OCI-LY3 (cell line): ENCODE results near the gene C3orf38.
A peak's percentile ranks its signal among the peaks of the same experiment; 100 is the strongest.

Source experiments
- H2AFZ ChIP-seq: fragments of 200-600, 300-600 bp; shearing (Covaris generic); 2 replicates; pipeline ENCODE4 v1.6.0; 2014; ENCODE audit warnings: antibody characterized with exemption, low read depth, low read length
- H3K27ac ChIP-seq: fragments of 200-600, 300-600 bp; sonication (generic); 2 replicates; pipeline ENCODE4 v1.5.1; 2014; ENCODE audit warnings: mild to moderate bottlenecking, low read length, moderate library complexity, mixed read lengths
- H3K27me3 ChIP-seq: fragments of 200-600, 300-600 bp; sonication (generic); 2 replicates; pipeline ENCODE4 v1.6.1; 2014; ENCODE audit warnings: low read depth, low read length, mixed read lengths
- H3K36me3 ChIP-seq: fragments of 200-600, 300-600 bp; sonication (generic); replicated peaks from 2 replicates; pipeline ENCODE3; 2014; ENCODE audit warnings: low read depth, low read length, mixed read lengths
- H3K4me1 ChIP-seq: fragments of 300-600, 200-600 bp; sonication (generic); 2 replicates; pipeline ENCODE4 v1.6.1; 2014; ENCODE audit warnings: low read length, mixed read lengths
- H3K4me2 ChIP-seq: fragments of 200-600, 300-600 bp; sonication (generic); 2 replicates; pipeline ENCODE4 v1.6.1; 2014; ENCODE audit warnings: low read length, mixed read lengths
- H3K4me3 ChIP-seq: fragments of 300-600, 200-600 bp; sonication (generic); 2 replicates; pipeline ENCODE4 v1.5.1; 2014; ENCODE audit warnings: antibody characterized with exemption, mild to moderate bottlenecking, low read length, moderate library complexity
- H3K79me2 ChIP-seq: fragments of 300-600, 200-600 bp; shearing (Covaris generic); 2 replicates; pipeline ENCODE4 v1.6.1; 2014; ENCODE audit warnings: mild to moderate bottlenecking, low read length, mixed read lengths
- H3K9ac ChIP-seq: fragments of 300-600, 200-600 bp; shearing (Covaris generic); 2 replicates; pipeline ENCODE4 v1.6.0; 2014; ENCODE audit warnings: mild to moderate bottlenecking, low read length, moderate library complexity
- H3K9me3 ChIP-seq: fragments of 200-600, 300-600 bp; shearing (Covaris generic); 2 replicates; pipeline ENCODE4 v1.6.1; 2014; ENCODE audit warnings: low read length, mixed read lengths; ENCODE audit not compliant: insufficient read depth
- H4K20me1 ChIP-seq: fragments of 200-600, 300-600 bp; sonication (generic); 2 replicates; pipeline ENCODE4 v1.6.1; 2016; ENCODE audit warnings: low read length, mixed read lengths; ENCODE audit not compliant: insufficient read depth
- CTCF ChIP-seq: fragments of 200-600, 300-600 bp; sonication (generic); IDR thresholded peaks from 2 replicates; pipeline ENCODE4 v1.5.1; 2014; ENCODE audit warnings: antibody characterized with exemption, low read length, low read depth
- EZH2phosphoT487 ChIP-seq: fragments of 200-600 bp; shearing (Covaris generic); IDR thresholded peaks from 2 replicates; pipeline ENCODE4 v1.6.1; 2018; ENCODE audit warnings: antibody characterized with exemption, mixed run types, low read depth

Gene C3orf38

GRCh38 chr3:88137836-88138235, 11.9 kb upstream of the C3orf38 start:
- H3K36me3 ChIP-seq: peaks cover 55% of the 10 kb centered on the region
- H3K4me2 ChIP-seq: no peak overlapping the region
- no peaks in the 10 kb centered on the region for H3K9me3 ChIP-seq
- no peaks in the 10 kb centered on the region for H3K27me3 ChIP-seq
- H3K79me2 ChIP-seq: peaks cover 16% of the 10 kb centered on the region
- H3K4me3 ChIP-seq: no peak overlapping the region
- no peak overlapping the region for H3K27ac ChIP-seq
- TF ChIP-seq EZH2phosphoT487 (no peak), CTCF (no peak)
- H3K9ac ChIP-seq: no peak overlapping the region
- no peak overlapping the region for H2AFZ ChIP-seq
- peaks cover 15% of the 10 kb centered on the region for H4K20me1 ChIP-seq
- H3K4me1 ChIP-seq: peaks cover 14% of the 10 kb centered on the region

DNA sequence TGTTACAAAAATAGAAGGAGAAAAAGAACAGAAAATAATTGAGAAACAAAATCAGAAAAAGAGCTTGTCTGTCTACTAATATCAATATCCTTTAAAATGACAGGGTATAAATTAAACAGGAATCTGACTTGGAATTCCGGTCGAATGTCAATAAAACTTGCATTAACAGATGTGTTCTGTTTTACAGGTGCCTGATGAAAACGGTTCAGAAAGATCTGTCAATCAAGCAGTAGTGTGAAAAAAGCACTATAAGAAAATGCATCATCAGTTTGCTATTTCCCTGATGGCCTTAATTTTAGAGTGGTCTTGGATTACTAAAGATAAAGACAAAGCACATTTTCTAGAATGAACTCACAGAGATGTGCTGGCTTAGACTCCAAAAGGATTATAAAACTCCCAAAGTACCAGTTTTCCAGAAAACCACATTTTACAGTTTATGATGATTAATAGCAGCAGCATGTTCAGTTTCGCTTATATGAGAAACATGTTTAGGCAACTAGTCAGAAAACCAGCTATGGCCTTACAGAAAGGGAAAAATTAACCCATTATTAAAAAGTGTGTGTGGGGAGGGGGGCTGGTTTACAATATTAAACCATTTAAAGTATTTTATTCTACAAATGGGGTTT, 8.2 kb upstream of the C3orf38 start:
- Histone ChIP-seq H3K36me3 (peaks cover 54% of the 10 kb centered on the region), H3K4me2 (peak overlapping the region; percentile 51), H3K79me2 (peaks cover 51% of the 10 kb centered on the region)

DNA sequence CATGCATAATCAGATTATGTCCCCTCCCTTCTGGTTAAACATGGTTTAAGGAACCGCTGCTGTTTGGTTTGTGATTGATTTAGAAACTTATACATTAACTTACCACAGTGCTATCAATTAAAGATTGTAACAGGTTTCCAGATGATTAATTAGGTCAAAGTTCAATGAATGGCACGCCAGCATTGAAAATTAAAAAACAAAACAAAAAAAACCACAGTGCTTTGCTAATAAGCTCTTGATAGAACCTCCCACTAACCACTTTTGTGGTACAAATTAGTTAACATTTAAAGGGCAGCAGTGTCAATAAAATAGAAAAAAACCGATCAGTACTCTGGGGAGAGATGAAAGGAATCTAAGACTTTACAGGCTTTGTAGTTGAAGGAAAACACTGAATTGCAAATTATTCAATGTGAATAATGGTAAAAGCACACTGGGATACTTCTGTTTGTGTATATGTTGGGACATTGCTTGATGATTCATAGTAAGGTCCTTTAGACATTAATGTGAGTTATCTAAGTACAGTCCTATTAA, 7.6 kb upstream of the C3orf38 start:
- no peak overlapping the region; the same call in 1 of the 2 replicates for H3K4me3 ChIP-seq
- no peak for TF ChIP-seq EZH2phosphoT487
- no peak for TF ChIP-seq CTCF
- H3K27ac ChIP-seq: no peak overlapping the region
- H3K4me1 ChIP-seq: peaks cover 14% of the 10 kb centered on the region
- peaks cover 15% of the 10 kb centered on the region for H4K20me1 ChIP-seq
- H3K9ac ChIP-seq: no peak overlapping the region
- no peak overlapping the region for H2AFZ ChIP-seq
- peak overlapping the region; percentile 51 for H3K4me2 ChIP-seq
- no peaks in the 10 kb centered on the region for H3K9me3 ChIP-seq
- H3K79me2 ChIP-seq: peaks cover 57% of the 10 kb centered on the region
- H3K36me3 ChIP-seq: peaks cover 52% of the 10 kb centered on the region
- no peaks in the 10 kb centered on the region for H3K27me3 ChIP-seq

More for the DNA sequence above, 8.2 kb upstream of the C3orf38 start:
- H3K27ac ChIP-seq: no peak overlapping the region
- TF ChIP-seq CTCF: no peak
- no peak for TF ChIP-seq EZH2phosphoT487
- peaks cover 14% of the 10 kb centered on the region for H3K4me1 ChIP-seq
- H3K9me3 ChIP-seq: no peaks in the 10 kb centered on the region
- H3K27me3 ChIP-seq: no peaks in the 10 kb centered on the region
- no peak overlapping the region for H3K9ac ChIP-seq
- no peak overlapping the region for H3K4me3 ChIP-seq
- H2AFZ ChIP-seq: no peak overlapping the region
- peaks cover 15% of the 10 kb centered on the region for H4K20me1 ChIP-seq

DNA sequence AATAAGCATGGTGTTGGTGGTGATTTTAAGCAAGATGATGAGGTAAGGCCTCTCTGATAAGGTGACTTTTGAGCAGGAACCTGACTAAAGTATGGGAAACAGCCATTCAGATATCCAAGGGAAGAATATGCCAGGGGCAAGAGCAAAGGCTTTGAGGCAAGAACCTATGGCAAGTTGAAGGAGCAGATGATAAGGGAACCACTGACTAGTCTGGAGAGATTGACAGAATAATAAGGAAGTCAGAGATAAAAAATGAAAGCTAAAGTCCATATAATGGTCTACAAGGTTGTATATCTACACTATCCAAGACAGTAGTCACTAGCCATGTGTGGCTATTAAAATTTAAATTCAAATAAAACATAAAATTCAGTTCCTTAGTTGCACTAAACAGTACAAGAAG, 2.5 kb upstream of the C3orf38 start:
- no peak overlapping the region for H2AFZ ChIP-seq
- H3K79me2 ChIP-seq: peaks cover 96% of the 10 kb centered on the region
- no peak overlapping the region for H3K9ac ChIP-seq
- no peaks in the 10 kb centered on the region for H3K9me3 ChIP-seq
- peaks cover 3% of the 10 kb centered on the region; the same call in 1 of the 2 replicates for H4K20me1 ChIP-seq
- no peaks in the 10 kb centered on the region for H3K27me3 ChIP-seq
- H3K36me3 ChIP-seq: peaks cover 20% of the 10 kb centered on the region
- no peak overlapping the region for H3K4me3 ChIP-seq
- H3K4me1 ChIP-seq: peaks cover 26% of the 10 kb centered on the region
- TF ChIP-seq EZH2phosphoT487: no peak
- TF ChIP-seq CTCF: no peak
- no peak overlapping the region for H3K27ac ChIP-seq
- H3K4me2 ChIP-seq: peak overlapping the region; percentile 1; the same call in 1 of the 2 replicates
